Islet precursor cell (in vitro differentiated cells): ENCODE measurements around the gene U2AF1L4.

Experiments used
- DNase-seq: peaks from one replicate; pipeline ENCODE4 v3.0.0-alpha.2; 2018

The U2AF1L4 gene

GRCh38 chr19:35757231-35757748 is 12.1 kb upstream of the U2AF1L4 start:
- DNase-seq: peak; percentile 98

DNA sequence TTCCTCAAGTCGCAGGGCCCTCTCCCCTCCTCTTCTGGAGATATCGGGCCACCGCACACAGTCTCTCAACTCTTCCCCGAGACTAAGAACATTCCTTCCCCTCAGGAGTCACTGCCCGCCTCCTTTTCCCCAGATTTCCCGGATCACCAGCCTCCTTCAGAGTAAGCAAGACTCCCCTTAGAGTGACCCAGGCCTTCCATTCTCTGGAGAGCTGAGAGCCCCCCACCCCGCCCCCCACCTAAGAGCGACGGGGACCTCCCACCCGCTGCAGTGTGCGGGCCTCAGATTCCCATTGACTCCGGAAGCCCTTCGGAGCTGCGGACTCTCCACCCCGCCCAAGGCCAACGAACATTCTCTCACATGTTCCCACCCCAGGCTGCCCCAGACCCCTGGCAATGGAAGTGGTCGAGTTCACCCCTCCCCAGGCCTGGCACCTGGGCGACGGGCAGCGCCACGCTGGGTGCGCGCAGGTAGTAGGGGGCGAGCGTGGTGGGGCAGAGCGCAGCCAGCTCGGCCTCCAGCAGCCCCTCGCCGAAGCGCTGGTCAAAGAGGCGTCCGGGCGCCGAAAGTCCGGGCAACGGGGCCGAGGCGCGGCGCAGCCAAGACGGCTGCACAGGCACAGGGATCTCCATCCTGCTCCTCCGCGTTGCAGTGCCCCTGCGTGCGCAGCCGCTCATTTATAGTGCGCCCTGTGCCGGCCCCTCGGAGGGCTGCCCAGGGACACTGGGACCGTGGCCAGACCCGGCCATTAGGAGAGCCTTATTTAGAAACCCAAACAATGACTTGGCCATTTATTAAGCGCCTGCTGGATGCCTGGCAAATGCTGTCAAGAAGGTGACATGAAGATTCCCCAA is 11.4 kb upstream of the U2AF1L4 start, which contains the start of gene HSPB6:
Gene HSPB6 (minus strand): TSS at position 653 of the 854 bp plus-strand sequence. CDS start 21 bp downstream, at position 632.
- peak; percentile 76 for DNase-seq

GRCh38 chr19:35755550-35756376 is 10.5 kb upstream of the U2AF1L4 start:
- DNase-seq: peak; percentile 70

DNA sequence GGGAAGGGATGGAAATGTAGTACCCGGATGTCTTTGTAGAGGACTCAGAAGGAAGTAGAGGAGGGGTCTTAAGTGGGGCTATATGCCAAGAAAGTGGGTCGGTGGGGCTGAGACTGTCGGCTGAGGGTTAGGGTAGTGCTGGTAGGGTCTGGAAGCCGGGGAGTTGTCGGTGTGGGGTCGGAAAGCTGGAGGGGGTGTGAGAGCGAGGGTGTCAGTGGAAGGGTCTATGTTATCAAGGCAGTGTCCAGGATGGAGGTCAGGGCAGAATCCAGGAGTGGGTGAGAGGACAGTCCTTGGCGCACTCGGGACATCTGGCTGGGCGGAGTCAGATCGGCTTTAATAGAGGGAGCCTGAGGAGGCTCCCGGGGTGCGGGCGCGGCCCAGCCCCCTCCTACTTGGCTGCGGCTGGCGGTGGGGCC is 9.9 kb upstream of the U2AF1L4 start:
- DNase-seq: peak; percentile 32

DNA sequence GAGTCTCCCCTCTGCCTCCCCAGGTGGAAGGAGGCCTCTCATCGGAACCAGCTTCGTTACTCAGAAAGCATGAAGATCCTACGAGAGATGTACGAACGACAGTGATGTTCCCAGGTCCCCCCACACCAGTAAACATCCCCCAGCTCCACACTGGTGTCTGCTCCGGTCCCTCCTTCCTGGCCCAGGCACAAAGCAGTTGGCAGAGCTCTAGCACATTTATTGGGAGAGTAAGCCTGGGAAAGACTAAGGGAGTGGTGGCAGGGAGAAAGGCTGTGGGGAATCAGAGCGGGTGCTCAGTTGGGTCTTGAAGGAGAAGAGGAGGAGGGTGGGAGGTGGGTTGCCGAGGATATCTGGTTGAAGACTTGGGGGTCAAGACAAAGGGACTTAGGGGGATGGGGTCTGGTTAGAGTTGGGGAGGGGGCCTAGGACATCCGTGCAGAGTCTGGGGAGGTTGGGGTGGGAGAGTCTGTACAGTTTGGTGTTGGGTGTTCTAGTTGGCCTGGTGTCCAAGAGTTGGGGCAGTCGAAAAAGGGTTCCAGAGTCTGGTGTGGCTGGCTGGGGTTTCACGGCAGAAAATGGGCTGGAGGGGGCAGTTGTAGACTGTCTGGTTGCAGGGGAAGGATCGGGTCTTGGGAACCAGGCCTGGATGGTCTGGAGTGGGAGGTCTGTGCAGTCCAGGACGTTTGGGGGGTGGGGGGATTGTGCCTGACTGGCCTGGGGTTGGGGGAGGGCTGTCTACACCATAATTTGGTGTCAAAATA is 9.3 kb upstream of the U2AF1L4 start:
- peak; percentile 42 for DNase-seq

DNA sequence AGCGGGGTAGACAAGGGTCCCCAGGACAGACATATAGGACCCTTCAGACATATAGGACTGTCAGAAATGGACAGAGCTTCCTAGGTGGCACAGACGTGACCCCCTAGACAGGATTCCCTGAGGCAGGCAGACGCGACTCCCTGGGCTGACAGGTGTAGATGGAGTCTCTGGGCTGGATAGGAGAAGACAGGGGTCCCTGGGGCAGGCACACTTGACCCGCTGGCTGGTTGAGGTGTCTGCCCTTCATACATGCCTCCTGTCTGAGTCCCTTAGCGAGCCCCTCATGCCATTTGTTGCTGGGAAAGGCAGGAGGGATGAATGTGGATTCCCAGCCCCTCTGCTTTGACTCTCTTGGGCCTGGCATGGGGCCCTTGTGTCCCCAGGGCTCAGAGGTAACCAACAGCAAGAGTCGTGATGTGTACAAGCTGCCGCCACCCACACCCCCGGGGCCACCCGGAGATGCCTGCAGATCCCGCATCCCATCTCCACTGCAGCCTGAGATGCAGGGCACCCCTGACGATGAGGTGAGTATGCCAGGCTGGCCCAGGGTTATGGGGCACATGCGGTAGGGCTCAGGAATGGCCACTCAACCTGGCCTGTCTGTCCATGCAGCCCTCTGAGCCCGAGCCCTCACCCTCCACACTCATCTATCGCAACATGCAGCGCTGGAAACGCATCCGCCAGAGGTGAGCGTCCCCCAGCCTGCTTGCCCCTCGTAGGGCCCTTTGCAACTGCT is 8.6 kb upstream of the U2AF1L4 start:
- DNase-seq: peak; percentile 38

DNA sequence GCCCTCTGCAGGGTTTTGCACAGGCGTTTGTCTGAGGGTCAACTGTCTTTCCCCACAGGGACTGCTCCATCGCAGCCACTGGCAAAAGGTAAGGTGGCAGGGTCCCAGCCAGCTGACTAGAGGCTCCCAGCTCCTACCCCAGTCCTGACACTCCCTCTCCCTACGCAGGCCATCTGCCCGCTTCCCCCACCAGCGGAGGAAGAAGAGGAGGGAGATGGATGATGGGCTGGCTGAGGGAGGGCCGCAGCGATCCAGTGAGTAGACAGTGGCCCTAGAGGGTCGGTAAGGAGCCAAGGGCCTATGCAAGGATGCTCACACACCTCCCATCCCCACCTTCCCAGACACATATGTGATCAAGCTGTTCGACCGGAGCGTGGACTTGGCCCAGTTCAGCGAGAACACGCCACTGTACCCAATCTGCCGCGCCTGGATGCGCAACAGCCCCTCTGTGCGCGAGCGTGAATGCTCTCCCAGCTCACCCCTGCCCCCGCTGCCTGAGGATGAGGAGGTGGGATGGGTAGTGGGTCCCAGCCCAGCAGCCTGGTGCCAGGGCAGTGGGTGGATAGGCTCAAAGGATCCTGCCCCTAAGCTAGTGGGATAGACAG is 7.6 kb upstream of the U2AF1L4 start:
- DNase-seq: peak; percentile 27

DNA sequence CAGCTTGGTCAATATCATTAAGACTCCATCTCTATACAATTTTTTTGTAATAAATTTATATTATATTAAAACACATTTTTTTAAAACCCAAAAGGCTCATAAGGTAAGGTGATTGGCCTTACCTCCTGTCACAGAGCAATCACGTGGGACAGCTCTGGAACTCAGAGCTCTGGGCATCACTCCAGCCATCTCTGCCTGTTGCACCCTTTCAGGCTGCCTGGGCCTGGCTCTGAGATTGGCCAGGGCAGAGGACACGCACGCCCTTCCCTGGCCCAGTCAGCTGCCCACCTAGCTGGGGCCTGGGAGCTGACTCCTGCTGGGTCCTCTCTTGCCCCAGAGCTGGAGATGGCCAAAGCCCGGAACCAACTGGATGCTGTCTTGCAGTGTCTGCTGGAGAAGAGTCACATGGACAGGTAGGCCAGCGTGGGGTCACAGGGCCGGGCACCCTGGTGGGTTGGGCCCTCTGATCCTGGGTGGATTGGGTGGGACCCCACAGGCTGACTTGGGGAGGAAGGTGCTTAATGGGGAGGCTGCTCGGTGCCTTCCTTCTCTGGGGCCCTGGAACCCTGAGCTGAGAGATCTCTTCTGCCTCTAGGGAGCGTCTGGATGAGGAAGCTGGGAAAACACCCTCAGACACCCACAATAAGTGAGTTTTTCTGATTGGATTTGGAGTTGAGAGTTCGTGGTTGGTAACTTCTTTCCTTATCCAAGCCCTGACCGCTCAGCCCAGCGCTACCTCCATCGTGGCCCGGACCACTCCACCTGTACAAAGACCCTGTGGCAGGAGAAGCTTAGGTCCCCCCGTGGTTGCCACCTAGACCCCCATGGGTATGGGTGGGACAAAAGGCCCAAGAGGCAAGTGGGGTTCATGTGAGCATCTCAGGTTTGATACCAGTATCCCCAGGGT is 6.9 kb upstream of the U2AF1L4 start:
- DNase-seq: no peak

GRCh38 chr19:35750167-35750566 is 4.9 kb upstream of the U2AF1L4 start:
- peak; percentile 90 for DNase-seq

DNA sequence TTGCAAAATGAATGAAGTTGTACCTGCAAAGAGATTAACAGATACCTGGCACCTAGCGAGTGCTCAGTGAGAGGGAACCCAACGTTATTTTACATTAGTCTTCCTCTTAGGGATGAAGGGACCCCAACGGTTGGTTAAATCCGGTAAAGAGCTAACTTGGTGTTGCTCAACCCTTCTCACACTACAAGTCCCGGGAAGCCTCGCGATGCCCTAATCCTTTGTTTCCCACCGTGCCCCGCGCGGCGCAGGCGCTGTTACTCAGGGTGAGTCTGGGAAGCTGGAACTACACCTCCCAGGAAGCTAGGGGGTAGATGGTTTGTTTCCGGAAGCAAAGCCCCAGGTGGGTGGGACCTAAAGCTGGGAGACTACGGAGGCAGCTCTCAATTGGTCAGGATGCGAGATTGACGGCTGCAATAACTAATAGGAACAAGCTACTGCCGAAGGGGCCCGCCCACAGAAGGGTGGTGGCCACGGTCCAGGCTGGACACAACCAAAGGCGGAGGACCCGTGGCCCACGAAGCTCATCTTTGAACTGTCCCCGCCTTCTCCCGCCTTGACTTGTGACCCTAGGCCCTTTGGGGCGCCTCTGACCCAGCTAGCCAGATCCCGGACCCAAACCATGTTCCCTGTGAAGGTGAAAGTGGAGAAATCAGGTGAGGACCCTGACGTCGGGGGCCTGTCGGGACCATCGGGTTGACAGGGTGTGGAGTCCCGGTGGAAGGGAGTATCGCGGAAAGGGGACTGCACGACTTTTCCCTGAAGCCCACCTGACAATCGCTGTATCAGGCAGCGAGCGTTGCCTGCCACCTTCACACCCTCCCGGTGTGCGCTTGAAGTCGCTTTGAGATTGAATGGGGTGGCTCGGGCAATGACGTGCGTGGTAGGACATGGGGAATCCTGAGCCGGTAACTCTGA is 3.1 kb upstream of the U2AF1L4 start, which contains the start of gene LIN37:
Gene LIN37 (plus strand): TSS at position 471 of the 915 bp plus-strand sequence. CDS start 149 bp downstream, at position 620.
- DNase-seq: peak; percentile 100

GRCh38 chr19:35746531-35746930 is 1.3 kb upstream of the U2AF1L4 start:
- no peak for DNase-seq

- no peak for DNase-seq
Measured at GRCh38 chr19:35746087-35746462, 857 bp upstream of the U2AF1L4 start.

GRCh38 chr19:35744430-35745327 is 539 bp downstream of the U2AF1L4 start:
- DNase-seq: peak; percentile 97

- no peak for DNase-seq
Measured at GRCh38 chr19:35743640-35744429, 1.4 kb downstream of the U2AF1L4 start.

DNA sequence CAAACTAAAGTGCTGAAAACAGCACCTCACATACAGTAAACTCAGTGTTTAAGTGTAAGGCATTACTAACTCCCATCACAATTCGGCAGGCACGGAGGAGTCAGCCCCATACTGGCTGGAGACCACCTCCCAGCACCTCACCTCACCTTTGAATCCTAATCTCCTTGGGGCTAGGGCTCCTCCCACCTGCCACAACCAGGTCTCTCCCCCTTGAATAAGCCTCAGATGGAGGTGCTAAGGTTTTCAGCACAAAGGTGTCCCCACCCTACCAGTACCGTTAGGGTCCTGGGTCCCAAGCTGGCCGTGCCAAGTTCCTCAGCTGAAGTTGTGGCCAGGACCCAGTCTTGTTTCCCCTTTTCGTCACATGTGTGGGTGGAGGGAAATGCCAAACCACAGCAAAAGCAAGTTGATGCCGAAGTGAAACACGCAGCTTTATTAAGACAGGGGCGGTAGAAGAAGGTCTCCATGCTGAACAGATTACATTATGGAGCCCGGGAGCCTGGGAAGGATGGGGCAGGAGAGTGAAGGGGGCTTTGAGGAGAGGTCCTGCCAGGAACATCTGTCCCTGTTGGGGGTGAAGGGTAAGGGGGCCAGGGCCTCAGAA is 3.0 kb downstream of the U2AF1L4 start, which contains the start of gene IGFLR1:
Gene IGFLR1 (minus strand): TSS at position 332 of the 604 bp plus-strand sequence. CDS start 1,272 bp downstream, outside the sequence.
- DNase-seq: no peak

GRCh38 chr19:35741203-35741515 is 4.1 kb downstream of the U2AF1L4 start:
- DNase-seq: no peak
